ENCODE results near the gene GFOD2. TPM values are rescaled to one million over a fixed set of nuclear protein-coding genes. Genes with fewer than 3 reads are reported as not detected.

GFOD2 gene
- total and polyA plus RNA-seq, 12 donors, result 6.0 to 10.9 (median 8.2) TPM

DNA sequence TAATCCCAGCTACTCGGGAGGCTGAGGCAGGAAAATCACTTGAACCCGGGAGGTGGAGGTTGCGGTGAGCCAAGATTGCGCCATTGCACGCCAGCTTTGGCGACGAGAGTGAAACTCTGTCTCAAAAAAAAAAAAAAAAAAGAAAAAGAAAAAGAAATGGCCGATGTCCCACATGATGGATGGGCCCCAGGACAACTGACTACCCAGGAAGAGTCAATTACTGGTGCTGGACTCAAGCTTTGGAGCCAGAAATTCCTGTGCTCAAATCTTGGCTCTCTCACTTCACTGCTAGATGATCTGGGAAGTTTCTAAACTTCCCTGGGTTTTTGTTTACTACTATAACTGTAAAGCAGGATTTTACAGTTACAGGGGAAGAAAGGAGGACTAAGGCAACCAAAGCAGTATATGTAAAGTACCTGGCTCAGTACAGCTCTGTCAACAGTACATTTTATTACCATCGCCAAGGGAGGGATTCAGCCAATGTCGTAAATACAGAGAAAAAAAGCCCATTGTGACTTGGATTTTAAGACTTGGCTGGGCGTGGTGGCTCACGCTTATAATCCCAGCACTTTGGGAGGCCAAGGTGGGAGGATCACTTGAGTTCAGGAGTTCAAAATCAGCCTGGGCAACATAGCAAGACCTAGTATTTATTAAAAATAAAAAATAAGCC is 40.6 kb downstream of the GFOD2 start:
- no peak for DNase-seq
- Histone ChIP-seq H3K27ac (no peak overlapping the region), H3K27me3 (no peaks in the 10 kb centered on the region), H3K4me3 (no peak overlapping the region), H3K4me1 (peaks cover 9 to 30% (median 16%) of the 10 kb centered on the region in 9 donors), H3K36me3 (peaks cover 0 to 46% (median 7%) of the 10 kb centered on the region in 9 donors), H3K9me3 (no peaks in the 10 kb centered on the region)
- intact Hi-C loops (cut with DNase I), result loop anchor here in 8 of 10 donors (5.0 to 10.0 kb wide), 8 partner anchors 34 to 386 kb away; partner anchors contain the start of genes RANBP10 (in 2 of the 8), TSNAXIP1 (in 2 of the 8), CENPT (in 1 of the 8) and GFOD2 (in 1 of the 8)
- TF ChIP-seq, protein P1, sequence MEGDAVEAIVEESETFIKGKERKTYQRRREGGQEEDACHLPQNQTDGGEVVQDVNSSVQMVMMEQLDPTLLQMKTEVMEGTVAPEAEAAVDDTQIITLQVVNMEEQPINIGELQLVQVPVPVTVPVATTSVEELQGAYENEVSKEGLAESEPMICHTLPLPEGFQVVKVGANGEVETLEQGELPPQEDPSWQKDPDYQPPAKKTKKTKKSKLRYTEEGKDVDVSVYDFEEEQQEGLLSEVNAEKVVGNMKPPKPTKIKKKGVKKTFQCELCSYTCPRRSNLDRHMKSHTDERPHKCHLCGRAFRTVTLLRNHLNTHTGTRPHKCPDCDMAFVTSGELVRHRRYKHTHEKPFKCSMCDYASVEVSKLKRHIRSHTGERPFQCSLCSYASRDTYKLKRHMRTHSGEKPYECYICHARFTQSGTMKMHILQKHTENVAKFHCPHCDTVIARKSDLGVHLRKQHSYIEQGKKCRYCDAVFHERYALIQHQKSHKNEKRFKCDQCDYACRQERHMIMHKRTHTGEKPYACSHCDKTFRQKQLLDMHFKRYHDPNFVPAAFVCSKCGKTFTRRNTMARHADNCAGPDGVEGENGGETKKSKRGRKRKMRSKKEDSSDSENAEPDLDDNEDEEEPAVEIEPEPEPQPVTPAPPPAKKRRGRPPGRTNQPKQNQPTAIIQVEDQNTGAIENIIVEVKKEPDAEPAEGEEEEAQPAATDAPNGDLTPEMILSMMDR (IDR thresholded peaks at IDR 0.05), result no peak
- no peak for ATAC-seq
- 94 to 96% methylated on average over 12 of the region's 12 CpGs for WGBS, 2 donors

DNA sequence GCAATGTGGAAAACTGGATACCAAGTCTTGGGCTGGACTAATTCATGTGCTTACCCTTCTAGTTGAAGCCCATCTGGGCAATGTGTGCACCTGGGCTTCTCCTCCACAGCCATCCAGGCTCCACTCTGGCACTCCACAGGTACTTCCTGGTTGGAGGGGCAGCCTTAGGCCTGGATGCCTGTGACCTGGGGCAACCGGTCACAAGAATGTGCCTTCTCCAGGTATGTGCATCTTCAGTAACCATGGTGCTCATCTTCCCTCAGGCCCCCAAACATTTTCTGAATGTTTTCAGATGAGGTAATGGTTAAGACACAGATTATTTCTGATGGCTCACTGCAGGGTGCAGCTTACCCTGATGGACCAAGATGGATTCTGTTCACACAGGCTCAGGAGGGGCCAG is 41.4 kb downstream of the GFOD2 start:
- intact Hi-C loops (cut with DNase I), result loop anchor here in 8 of 10 donors (5.0 to 10.0 kb wide), 8 partner anchors 35 to 387 kb away; partner anchors contain the start of genes RANBP10 (in 2 of the 8), TSNAXIP1 (in 2 of the 8), CENPT (in 1 of the 8) and GFOD2 (in 1 of the 8)
- ATAC-seq, result no peak

GRCh38 chr16:67676939-67677338 is 42.2 kb downstream of the GFOD2 start:
- intact Hi-C loops (cut with DNase I), result loop anchor here in 8 of 10 donors (5.0 to 10.0 kb wide), 8 partner anchors 35 to 388 kb away; partner anchors contain the start of genes RANBP10 (in 2 of the 8), TSNAXIP1 (in 2 of the 8), CENPT (in 1 of the 8) and GFOD2 (in 1 of the 8)
- no peaks in the 10 kb centered on the region for H3K9me3 ChIP-seq
- peaks cover 13 to 44% (median 28%) of the 10 kb centered on the region in 9 donors for H3K4me1 ChIP-seq
- peaks cover 0 to 32% (median 0%) of the 10 kb centered on the region in 9 donors for H3K36me3 ChIP-seq
- H3K4me3 ChIP-seq, result no peak overlapping the region
- ATAC-seq (no peak), DNase-seq (no peak)
- TF ChIP-seq, protein P1 (IDR thresholded peaks at IDR 0.05), result no peak
- WGBS, 2 donors, result 76 to 87% methylated on average over 8 of the region's 8 CpGs
- H3K27me3 ChIP-seq, result no peaks in the 10 kb centered on the region
- H3K27ac ChIP-seq, result peak overlapping the region in 2 of 10 donors; percentile 14 to 26

More for the DNA sequence above, 41.4 kb downstream of the GFOD2 start:
- H3K4me1 ChIP-seq, result peaks cover 13 to 38% (median 22%) of the 10 kb centered on the region in 9 donors
- TF ChIP-seq, protein P1 (IDR thresholded peaks at IDR 0.05), result no peak
- no peak overlapping the region for H3K4me3 ChIP-seq
- H3K9me3 ChIP-seq, result no peaks in the 10 kb centered on the region
- no peaks in the 10 kb centered on the region for H3K27me3 ChIP-seq
- no peak for DNase-seq
- no peak overlapping the region for H3K27ac ChIP-seq
- peaks cover 0 to 38% (median under 1%) of the 10 kb centered on the region in 9 donors for H3K36me3 ChIP-seq
- 96 to 100% methylated on average over 1 of the region's 1 CpG for WGBS, 2 donors

GRCh38 chr16:67676516-67676915 is 42.6 kb downstream of the GFOD2 start:
- Histone ChIP-seq H3K4me3 (no peak overlapping the region), H3K27me3 (no peaks in the 10 kb centered on the region), H3K36me3 (peaks cover 0 to 28% (median 0%) of the 10 kb centered on the region in 9 donors), H3K4me1 (peaks cover 13 to 44% (median 28%) of the 10 kb centered on the region in 9 donors), H3K9me3 (no peaks in the 10 kb centered on the region), H3K27ac (peak overlapping the region in 2 of 10 donors; percentile 14 to 26)
- intact Hi-C loops (cut with DNase I), result loop anchor here in 8 of 10 donors (5.0 to 10.0 kb wide), 8 partner anchors 36 to 388 kb away; partner anchors contain the start of genes RANBP10 (in 2 of the 8), TSNAXIP1 (in 2 of the 8), CENPT (in 1 of the 8) and GFOD2 (in 1 of the 8)
- DNase-seq, result no peak
- WGBS, 2 donors, result 72 to 74% methylated on average over 4 of the region's 4 CpGs
- TF ChIP-seq, protein P1 (IDR thresholded peaks at IDR 0.05), result no peak
- ATAC-seq, result no peak

Data from heart right ventricle (tissue), 16 donors.